Measurements from ENCODE around the gene ELMOD3.
A peak's percentile ranks its signal among the peaks of the same experiment; 100 is the strongest.
"Not testable (repeated sequence)": the region's sequence is repeated elsewhere in the genome, so short reads cannot be mapped to it uniquely, and the experiment has no call there.

Gene ELMOD3

DNA sequence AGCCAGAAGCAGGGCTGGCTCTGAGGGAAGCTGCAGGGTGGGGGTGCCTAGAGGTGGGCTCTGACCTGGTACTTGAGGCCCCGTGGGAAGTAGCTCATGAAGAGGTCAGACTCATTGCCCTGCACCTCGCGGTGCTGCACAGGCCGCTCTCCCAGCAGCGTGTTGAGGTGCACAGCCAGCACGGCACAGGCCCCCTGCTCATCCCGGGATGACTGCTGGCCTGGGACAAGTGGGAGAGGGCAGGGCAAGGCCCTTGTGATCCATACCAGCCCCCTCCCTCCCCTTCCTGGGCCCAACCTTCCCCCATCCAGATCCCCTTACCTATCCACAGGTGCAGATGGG is 46.9 kb downstream of the ELMOD3 start:
- no peak for DNase-seq (ENCODE audit: low read depth in 2 of 2)

DNA sequence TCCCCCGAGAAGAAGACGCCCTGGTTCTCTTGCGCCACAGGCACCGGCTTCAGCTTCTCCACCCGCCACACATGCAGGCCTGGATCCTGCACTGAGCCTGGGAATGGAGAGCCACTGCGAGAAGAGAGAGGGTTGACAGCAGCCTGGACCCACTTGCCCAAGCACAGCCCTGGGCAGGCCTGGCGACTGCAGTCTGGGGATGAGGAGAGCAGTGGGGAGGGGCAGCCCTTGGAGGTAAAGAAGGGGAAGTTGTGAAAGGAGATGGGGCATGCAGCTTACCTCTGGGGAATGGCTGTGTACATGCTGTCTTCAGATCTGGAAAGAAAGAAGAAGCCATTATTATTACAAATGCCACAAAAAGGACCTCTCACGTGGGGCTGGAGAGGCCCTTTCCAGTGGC is 47.3 kb downstream of the ELMOD3 start:
- DNase-seq (ENCODE audit: low read depth in 2 of 2), result no peak

DNA sequence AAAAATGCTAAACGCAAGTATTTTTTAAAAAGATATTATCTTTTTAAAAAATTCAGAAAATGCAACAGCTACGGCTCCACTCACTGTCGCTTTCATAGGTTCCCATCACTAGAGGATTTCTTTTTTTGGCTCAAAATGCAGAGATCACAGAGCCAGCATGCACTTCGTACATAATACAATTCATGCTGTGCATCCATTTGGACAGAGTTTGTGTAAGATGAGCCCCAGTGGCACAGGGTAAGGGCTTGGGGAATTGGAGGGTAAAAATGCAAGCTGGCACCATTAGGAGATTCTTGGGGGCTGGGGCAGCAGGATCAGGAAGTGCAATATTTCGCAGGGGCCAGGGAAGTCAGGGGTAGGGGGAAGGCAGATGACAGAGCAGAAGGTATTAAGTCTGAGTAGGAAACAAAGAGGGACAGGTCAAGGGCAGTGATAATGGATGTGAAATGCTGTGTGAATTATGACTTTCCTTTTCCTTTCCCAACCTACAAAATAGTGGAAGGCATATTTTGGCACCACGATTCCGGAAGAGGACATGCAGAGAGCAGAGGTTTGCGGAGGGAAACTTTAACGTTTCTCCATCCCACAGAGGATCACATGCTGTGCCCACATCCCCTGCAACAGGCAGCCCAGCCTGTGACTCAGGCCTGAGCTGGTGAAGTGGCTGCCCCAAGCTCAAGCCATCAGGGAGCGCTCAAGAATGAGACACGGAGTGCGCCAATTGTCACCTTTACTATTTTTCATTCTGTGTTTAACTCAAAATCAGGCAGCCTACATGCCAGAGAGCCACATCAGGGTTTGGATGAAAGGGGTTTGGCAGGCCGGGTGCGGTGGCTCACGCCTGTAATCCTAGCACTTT is 50.9 kb downstream of the ELMOD3 start:
- peak; percentile 66 to 71 for DNase-seq (ENCODE audit: low read depth in 2 of 2)

DNA sequence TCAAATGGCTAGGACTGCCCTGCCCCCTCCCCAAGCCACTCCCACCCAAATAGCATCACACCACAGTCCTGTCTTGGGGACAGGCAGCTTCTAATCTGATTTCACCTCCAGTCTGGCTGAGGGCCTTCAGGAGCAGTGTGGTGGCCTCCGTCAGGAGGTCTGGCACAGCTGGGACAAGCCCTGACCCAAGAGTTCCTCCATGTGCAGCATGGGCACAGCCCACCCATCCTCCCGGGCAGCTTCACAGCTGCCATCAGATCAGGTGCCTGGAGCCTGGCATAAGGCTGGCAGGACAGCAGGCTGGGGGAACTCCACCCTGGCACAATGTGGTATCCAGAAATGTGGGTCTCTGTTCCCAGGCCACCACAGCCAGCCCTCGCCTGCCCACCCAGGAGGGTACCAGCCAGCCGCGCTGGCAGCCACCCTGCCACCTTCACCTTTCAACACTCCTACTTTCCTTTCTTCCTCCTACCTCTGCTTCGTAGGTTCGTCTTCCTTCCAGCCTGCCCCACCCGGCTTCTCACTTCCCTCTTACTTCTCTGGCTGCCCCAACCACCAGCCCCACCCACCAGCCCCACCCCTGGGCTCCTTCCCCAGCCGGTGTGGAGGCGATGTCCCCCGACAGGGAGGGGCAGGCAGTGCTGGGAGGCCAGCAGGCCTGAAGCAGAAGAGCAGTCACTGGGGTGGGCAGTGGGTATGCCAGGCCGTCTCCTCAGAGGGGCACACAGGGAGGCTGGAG is 55.4 kb downstream of the ELMOD3 start, which contains the start of gene CAPG:
TSS of gene CAPG (minus strand) at position 522 of the 739 bp plus-strand sequence. CDS start 8,221 bp downstream, outside the sequence.
- peak; percentile 27 for DNase-seq (ENCODE audit: low read depth in 2 of 2)

DNA sequence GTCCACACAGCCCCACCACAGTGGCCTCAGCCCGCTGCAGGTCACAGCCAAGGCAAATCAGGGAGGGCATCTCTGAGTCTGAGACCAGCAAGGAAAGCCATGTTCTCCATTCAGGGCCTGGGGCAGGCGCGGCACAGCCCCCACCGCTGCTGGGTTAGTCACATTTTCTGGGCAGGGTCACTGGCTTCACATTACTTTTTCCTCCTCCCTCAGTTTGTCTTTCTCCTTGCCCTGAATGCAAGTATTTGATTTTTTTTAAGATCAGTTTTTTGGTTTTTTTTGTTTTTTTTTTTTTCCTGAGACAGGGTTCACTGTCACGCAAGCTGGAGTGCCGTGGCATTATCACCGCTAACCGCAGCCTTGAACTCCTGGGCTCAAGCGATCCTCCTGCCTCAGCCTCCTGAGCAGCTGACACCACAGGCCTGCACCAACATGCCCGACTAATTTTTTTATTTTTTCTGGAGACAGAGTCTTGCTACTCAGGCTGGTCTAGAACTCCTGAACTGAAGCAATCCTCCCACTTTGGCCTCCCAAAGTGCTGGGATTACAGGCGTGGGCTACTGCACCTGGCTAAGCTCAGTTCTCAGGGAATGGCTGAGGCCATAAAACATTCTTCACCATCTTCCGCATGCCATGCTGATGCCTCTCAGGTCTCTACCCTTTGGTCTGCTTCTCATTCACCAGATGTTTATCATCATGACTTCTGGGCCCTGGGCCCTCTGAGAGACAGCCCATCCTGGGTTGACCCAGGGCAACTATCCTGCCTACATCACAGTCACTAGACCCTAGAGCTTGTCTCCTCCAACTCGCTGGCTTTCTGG is 56.2 kb downstream of the ELMOD3 start:
- DNase-seq (ENCODE audit: low read depth in 2 of 2), result no peak

DNA sequence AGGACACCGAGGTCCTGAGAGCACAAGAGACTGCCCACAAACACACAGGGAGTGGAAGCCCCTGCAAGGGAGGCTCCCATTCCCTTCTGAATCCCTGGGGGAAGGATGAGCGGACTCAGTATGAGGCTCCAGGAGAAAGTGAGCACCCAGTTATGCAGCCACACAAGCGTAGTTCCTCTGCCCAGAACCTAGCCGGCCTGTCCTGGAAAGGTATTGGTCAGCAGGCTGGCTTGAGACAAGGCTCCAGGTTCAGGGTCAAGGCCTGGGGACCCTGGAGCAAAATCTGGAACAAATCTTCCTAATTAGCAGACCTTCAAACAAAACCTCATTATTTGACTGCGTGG is 56.8 kb downstream of the ELMOD3 start:
- DNase-seq (ENCODE audit: low read depth in 2 of 2), result no peak

DNA sequence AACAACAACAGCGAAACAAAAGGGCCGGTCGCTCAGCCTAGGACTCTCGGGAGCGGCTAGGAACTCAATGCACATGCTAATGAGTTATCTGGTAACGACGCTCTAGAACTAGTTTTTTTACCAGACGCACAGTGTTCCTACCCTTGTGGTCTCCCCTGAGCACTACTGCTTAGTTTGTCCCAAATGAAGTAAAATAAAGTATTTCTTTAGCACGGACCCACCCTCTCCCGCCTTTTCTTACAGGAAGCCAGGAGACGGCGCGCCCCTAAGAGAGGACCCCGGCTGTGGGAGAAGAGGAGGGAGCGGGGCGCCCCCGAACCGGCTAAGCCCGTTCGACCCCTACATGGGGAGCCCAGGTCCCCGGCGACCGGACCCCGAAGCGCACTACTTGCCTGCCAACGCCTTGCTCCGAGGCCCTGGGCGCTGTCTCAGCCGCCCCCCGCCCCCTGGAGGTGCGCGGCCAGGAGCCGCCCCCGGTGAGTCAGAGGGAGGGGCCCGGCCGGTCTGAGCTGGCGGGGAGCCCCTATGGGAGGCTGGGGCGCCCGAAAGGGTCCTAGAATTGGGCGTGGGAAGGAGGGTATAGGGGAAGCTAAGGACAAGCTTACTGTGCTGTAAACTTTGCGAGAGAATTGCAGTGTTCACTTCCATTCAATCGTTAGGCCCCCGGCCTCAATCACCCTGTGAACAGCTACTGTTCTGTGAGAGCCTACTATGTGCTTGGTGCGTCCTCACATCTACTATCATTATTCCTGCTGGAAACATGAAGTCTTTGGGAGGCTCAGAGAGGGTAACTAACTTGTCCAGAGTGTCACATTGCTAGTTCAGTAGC is 59.2 kb downstream of the ELMOD3 start:
- DNase-seq (ENCODE audit: low read depth in 2 of 2), result peak; percentile 52 to 53

DNA sequence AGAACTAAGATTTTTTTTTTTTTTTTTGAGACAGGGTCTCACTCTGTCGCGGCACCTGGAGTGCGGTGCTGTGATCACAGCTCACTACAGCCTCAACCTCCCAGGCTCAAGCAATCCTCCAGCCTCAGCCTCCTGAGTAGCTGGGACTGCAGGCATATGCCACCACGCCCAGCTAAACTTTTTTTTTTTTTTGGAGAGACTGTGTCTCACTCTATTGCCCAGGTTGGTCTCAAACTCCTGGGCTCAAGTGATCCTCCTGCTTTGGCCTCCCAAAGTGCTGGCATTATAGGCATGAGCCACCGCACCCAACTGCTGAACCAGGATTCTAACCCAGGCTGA is 59.8 kb downstream of the ELMOD3 start:
- DNase-seq (ENCODE audit: low read depth in 2 of 2), result not testable (repeated sequence)

DNA sequence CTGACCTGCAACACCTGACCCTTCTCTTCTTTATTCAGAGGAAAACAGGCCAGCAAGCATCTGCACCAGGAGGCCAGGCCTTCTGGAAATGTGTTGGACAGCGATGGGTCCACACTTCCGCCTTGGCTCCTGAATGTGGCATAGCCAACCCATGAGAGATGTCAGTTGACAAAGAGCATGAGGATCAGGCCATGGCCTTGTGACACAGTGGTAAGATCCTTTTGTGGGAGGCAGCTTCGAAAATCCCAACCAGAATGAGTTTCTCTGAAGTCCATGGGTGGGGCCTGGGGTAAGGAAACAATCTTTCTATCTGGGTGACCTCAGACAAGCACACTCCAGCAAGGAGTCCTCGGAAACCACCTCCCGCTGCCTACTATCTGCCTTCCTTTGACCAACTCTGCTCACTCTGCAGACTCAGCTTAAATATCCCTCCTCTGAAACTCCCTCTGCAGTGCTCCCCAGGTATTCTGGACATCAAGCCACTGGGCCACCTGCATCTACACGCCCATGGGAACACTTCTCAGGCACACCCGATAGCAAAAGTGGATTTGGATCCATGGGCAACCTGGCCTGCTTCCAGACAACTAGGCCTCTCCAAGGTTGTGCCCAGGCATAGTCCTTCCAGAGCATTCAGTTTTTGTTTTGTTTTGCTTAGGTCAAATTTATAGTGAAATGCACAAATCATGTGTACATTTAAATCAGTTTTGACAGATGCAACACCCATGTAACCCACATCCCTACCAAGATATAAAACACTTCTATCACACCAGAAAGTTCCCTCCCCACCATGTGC is 60.4 kb downstream of the ELMOD3 start:
- no peak for DNase-seq (ENCODE audit: low read depth in 2 of 2)

DNA sequence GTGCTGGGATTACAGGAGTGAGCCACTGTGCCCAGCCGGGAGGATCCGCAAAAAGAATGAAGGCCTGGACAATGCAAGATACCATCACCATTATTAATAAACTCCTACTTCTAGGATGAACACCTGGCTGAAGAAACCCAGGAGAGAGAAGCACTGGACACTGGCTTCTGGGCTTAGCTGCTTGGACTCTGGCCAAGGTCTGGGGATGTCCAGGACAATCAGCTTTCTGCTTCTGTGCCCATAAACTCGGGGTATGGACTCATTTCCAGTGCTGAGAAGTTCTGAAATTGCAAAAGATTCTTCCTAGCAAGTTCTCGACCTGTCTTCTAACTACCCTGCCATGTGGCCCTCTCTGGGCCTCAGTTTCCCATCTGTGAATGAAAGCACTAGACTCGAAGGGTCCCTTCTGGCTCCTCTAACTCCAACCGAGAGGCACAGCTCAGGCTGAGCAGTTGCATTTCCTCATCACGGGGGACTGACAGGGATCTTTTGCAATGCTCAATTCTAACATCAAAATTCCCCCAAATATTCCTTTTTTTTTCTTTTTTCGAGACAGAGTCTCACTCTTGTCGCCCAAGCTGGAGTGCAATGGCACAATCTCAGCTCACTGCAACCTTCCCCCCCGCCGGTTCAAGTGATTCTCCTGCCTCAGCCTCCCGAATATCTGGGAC is 61.5 kb downstream of the ELMOD3 start:
- no peak for DNase-seq (ENCODE audit: low read depth in 2 of 2)

DNA sequence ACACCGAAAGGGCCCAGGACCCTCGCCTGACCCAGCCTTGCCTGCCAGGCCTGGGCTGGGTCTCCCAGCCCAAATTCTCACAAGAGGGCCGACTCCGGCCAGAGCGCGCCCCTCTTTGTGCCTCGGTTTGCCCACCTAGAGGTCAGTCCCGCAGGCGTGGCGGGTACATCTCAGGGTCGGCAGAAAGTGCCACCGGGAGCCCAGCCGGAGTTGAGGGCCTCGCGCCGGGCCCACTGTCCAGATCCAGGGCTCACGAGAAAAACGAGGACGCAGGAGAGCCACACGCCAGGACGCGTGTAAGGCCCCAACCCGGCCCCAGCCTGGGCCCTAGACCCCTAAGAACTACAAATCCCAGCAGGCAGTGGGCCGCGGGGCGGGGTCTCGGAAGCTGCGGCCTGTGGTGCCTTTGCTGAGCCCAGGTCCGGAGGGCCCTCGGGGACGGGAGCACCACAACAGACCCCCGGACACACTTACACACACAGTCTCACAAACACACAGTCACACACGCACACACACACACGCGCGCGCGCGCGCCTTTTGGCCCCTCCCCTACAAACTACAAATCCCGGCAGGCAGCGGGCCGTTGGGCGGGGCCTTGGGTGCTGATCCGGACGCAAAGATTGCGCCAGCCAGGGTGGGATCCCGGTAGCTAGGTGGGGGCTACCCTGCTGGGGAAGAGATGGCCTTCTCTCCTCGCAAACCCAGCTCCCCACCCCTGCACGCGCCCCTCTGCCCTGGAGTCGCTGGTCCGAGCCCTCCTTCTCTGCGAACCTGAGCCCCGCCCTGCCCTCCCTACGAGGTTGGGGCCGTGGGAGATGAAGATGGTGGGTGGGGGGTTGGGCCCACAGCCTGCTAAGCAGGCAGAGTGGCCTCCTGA is 63.8 kb downstream of the ELMOD3 start, which contains the start of gene SH2D6:
TSS of gene SH2D6 (plus strand) at position 583 of the 877 bp plus-strand sequence. CDS start 10,752 bp downstream, outside the sequence.
- DNase-seq (ENCODE audit: low read depth in 2 of 2), result peak; percentile 73 to 80

DNA sequence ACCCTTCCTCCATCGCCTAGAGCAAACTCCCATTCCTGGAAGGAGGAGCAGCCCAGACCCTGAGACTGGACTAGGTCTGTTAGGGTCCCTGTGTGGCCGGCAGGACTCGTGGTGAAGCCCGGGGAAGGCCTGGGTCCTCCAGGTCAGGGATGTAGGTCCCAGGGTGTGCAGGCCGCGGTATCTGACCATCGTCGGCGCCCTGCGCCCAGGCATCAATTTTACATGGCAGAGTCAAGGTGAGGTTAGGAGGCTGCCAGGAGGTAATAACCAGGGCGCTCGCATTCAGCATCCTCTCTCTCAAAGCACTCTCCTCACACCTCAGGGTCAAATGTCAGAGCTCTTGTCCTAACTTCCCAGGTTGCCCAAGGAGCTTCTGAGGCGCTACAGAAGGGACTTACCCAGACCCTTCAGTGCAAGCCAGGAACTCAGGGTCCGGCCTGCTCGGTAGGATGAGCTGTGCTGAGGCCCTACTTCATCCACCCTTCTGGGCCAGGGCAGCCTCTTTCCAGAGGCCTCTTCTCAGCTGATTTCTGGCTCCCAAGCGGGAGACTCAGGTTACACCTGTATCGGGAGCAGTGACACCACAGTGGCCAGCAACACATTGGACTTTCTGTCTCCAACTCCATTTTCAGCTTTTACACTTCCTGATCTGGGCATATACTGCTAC is 64.6 kb downstream of the ELMOD3 start:
- no peak for DNase-seq (ENCODE audit: low read depth in 2 of 2)

DNA sequence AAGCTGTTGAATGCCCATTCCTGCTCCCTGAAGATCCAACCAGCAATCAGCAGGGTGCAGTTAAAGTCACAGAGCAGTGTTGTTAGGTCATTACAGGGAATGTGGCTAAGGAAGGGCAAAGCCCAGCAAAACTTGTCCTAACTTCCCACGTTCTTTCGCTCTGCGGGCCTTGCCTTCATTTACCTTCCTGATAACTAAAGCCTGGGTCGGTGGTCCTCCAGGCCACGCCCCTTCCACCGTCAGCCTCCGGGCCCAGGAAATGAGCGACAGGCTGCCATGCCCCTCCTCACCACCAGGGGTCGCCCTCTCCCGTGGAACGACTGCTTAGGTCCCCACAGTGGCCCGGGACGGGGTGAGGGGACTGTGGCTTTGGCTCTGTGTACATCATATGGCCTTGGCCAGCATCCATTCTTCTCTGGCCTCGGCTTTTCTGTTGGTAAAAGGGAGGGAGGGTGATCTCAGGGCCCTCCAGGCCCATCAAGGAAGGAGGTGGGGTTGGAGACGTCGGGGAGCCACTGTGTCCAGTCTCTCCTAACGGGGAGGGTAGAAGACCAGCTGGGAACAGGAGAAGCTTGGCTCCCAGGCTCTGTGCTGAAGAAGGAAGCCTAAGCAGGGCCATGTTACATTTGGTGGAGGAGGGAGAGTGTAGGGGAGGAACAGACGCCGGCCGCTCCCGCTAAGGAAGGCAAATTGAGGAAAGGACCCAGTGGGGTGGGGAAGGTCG is 66.1 kb downstream of the ELMOD3 start:
- peak; percentile 77 to 83 for DNase-seq (ENCODE audit: low read depth in 2 of 2)

DNA sequence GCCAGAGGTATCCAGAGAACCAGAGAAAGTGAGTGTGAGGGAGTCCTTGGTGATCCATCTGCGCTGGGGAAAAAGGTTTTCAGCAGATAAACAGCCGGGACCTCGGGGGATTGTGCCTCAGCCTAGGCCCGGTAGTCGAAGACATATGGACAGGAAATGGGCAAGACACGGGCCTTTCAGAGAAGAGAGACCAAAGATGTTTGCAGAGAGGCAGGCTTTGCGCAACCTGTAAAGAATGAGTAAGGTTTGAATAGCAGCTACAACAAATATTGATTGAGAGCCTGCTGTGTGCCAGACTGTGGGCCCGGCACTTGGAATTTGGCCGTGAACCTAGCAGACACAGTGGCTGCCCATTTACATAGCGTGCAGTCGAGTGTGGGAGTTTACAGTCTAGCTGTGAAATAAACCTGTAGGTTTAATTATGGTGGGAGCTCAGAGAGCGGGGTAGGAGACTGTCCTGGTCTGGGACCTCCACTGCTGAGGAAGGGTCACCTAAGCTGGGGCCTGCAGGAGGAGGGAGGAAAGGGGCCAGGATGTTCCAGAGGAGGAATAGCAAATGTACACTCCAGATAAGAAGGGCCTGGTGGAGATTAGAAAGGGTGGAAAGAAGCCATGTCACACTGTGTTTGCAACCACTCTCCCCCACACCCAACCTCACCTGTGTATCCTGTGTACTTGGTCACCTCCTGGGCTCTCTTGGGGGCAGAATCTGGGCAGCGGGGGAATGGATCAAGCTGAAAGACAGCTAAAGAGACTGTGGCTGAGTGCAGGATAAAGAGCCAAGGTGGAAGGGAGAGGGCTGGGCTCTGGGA is 66.9 kb downstream of the ELMOD3 start:
- no peak for DNase-seq (ENCODE audit: low read depth in 2 of 2)

DNA sequence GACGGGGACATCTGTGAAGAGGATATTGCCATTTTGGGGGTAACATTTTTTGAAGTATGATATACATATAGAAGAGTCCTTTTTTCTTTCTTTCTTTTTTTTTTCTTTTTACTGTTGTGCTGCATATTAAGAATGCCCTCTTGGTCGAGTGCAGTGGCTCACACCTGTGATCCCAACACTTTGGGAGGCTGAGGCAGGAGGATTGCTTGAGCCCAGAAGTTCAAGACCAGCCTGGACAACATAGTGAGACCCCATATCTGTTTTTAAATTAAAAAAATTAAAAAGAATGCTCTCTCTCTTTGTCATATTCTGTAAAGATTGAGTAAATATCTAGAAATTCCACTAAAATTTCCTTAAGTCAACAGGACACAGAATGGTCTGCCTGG is 67.5 kb downstream of the ELMOD3 start:
- no peak for DNase-seq (ENCODE audit: low read depth in 2 of 2)

DNA sequence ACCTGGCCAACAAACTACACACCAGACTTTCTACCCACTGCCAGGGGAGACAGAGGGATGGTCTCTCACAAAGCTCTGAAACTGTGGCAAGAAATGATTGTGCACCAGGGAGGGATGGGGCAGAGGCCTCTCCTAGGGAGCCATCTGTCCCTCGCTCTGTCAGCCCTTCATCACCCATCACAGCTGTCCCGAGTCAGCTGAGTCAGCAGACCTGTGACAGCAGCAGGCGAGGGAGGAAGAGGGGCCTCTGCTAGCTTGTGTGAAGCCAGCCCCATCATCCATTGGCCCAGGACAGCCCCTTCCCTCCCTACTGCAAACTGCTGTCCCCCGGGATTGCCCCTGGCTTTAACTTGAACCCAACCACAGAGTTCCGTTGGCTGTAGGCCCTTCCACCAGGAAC is 69.0 kb downstream of the ELMOD3 start:
- DNase-seq (ENCODE audit: low read depth in 2 of 2), result no peak

DNA sequence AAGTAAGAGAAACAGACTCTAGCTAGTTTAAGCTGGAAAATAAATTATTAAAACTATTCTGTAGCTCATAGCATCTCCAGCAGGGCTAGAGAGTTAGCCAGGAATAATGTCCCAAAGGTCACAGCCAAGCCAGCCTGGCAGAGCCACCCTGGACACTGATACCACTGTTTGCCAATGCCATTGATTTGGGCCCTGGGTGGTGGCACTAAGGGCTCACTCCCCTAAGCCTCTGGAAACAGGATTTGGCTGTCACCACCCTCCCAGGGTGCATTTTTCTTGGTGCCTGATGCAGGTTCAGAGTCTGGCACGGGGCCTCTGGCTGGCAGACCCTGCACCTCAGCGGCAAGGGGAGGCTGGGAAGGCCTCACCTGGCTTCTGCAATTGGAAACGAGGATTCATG is 71.0 kb downstream of the ELMOD3 start:
- DNase-seq (ENCODE audit: low read depth in 2 of 2), result no peak
